Body of pancreas (tissue), 4 donors: Measurements from ENCODE around the gene WWOX.

ENCODE experiments used
- POLR2A ChIP-seq, 3 donors: fragments of 450-650 bp; IDR thresholded peaks; one replicate each; pipeline ENCODE4 v1.6.1; 2016; ENCODE audit warnings: antibody characterized with exemption in 3 of 3, mild to moderate bottlenecking in 2 of 3
- TF ChIP-seq, protein P1 (sequence below), 7 experiments: fragments of 450-650 bp in 4 of 7; fragments of 200-600 bp in 3 of 7; sonication (generic) in 3 of 7; IDR thresholded peaks; one replicate each; pipeline ENCODE4 v1.5.1; 2016 to 2019; ENCODE audit warnings: antibody characterized with exemption in 7 of 7

DNA sequence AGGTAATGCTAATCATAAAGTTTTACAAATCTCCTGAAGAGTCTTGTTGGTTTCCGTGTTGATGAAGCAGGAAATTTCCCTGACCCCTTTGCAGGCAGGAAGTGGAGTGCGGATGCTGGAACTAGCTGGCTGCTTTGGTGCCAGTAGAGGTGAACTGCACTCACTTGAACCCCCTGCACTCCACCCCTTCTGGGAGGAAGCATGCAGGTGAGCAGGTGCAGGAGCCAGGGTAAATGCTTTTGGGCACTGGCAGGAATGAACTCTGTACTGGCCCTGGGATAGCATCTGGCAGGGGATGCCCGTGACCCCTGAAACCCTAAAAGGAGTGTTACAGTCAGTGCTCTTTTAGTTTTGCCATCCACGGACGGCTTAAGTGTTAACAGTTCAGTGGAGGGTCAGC, 430.4 kb downstream of the WWOX start:
- TF ChIP-seq, protein P1, sequence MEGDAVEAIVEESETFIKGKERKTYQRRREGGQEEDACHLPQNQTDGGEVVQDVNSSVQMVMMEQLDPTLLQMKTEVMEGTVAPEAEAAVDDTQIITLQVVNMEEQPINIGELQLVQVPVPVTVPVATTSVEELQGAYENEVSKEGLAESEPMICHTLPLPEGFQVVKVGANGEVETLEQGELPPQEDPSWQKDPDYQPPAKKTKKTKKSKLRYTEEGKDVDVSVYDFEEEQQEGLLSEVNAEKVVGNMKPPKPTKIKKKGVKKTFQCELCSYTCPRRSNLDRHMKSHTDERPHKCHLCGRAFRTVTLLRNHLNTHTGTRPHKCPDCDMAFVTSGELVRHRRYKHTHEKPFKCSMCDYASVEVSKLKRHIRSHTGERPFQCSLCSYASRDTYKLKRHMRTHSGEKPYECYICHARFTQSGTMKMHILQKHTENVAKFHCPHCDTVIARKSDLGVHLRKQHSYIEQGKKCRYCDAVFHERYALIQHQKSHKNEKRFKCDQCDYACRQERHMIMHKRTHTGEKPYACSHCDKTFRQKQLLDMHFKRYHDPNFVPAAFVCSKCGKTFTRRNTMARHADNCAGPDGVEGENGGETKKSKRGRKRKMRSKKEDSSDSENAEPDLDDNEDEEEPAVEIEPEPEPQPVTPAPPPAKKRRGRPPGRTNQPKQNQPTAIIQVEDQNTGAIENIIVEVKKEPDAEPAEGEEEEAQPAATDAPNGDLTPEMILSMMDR (IDR thresholded peaks at IDR 0.05), result no peak
- TF ChIP-seq POLR2A (IDR thresholded peaks at IDR 0.05), result no peak
